Mucosa of descending colon (tissue), 3 donors: ENCODE data around the gene MICB. TPM values are rescaled to one million over a fixed set of nuclear protein-coding genes. Genes with fewer than 3 reads are reported as not detected.

Experiments
- ATAC-seq: fragments of 200-7000 bp; cut with Tn5 transposase; one replicate; pipeline ENCODE4 v1.9.1; 2020; ENCODE audit warnings: mild to moderate bottlenecking, moderate library complexity
- DNase-seq, 3 donors: peaks; one replicate each; pipeline ENCODE4 v3.0.0-alpha.2; 2020
- H3K36me3 ChIP-seq: fragments of 200-600 bp; one replicate; pipeline ENCODE4 v1.8.0; 2021; ENCODE audit warnings: low read depth, mild to moderate bottlenecking
- H3K4me1 ChIP-seq: fragments of 200-600 bp; one replicate; pipeline ENCODE4 v1.8.0; 2021; ENCODE audit warnings: low read depth, mild to moderate bottlenecking
- H3K4me3 ChIP-seq: fragments of 200-600 bp; one replicate; pipeline ENCODE4 v1.8.0; 2021; ENCODE audit warnings: mild to moderate bottlenecking
- H3K9me3 ChIP-seq: fragments of 200-600 bp; one replicate; pipeline ENCODE4 v1.8.0; 2021; ENCODE audit warnings: mild to moderate bottlenecking
- intact Hi-C, 2 donors: fragments of 100-400 bp; cut with DNase I in 1 of 2; cut with micrococcal nuclease in 1 of 2; formaldehyde crosslinking; loops; one replicate each; pipeline versions ENCODE4 v1.11.0 to v1.11.1; 2022; cut with DNase I, micrococcal nuclease
- total RNA-seq, 3 donors: library from RNA; stranded (reverse); fragmentation: NEBNext Ultra II Directional in 2 of 3; extraction: Animal tissue kit (Norgen Biotek cat#: 25700) in 2 of 3; gene quantifications; one replicate each; pipeline versions ENCODE4 v1.2.1 to v1.2.4, GENCODE V29; 2021 to 2023
- TF ChIP-seq, protein P1 (sequence below): fragments of 200-600 bp; IDR thresholded peaks from one replicate; pipeline ENCODE4 v1.8.0; 2022; ENCODE audit warnings: antibody characterized with exemption, mild to moderate bottlenecking
- donor health status: DM: no; HTN: no; CAD: no; lungs with moderate emphysema.
- donor health status: DM: no; HTN: no; CAD: no.
- donor health status: DM: no; HTN: yes; CAD: no.

The MICB gene
- total RNA-seq, 3 donors from 2014 or later, result 1.3 to 4.1 (median 2.9) TPM

DNA sequence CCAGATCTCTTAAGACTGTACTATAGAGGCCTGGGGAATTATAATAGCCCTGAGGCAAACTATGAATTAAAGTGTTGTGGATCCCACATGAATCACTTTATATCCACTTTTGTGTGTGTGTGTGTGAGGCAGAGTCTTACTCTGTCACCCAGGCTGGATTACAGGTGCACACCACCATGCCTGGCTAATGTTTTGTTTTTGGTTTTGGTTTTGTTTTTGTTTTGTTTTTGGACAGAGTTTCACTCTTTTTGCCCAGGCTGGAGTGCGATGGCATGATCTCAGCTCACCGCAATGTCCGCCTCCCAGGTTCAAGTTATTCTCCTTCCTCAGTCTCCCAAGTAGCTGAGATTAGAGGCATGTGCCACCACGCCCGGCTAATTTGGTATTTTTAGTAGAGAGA is 32.2 kb upstream of the MICB start:
- intact Hi-C loops, result no loop called here
- no peak overlapping the region for H3K4me3 ChIP-seq
- H3K9me3 ChIP-seq, result no peaks in the 10 kb centered on the region
- ATAC-seq (no peak), DNase-seq (no peak)
- TF ChIP-seq, protein P1, sequence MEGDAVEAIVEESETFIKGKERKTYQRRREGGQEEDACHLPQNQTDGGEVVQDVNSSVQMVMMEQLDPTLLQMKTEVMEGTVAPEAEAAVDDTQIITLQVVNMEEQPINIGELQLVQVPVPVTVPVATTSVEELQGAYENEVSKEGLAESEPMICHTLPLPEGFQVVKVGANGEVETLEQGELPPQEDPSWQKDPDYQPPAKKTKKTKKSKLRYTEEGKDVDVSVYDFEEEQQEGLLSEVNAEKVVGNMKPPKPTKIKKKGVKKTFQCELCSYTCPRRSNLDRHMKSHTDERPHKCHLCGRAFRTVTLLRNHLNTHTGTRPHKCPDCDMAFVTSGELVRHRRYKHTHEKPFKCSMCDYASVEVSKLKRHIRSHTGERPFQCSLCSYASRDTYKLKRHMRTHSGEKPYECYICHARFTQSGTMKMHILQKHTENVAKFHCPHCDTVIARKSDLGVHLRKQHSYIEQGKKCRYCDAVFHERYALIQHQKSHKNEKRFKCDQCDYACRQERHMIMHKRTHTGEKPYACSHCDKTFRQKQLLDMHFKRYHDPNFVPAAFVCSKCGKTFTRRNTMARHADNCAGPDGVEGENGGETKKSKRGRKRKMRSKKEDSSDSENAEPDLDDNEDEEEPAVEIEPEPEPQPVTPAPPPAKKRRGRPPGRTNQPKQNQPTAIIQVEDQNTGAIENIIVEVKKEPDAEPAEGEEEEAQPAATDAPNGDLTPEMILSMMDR, result no peak
- no peaks in the 10 kb centered on the region for H3K36me3 ChIP-seq
- H3K4me1 ChIP-seq, result peaks cover 11% of the 10 kb centered on the region

GRCh38 chr6:31466466-31466865 is 31.5 kb upstream of the MICB start:
- TF ChIP-seq, protein P1, result no peak
- Histone ChIP-seq H3K4me3 (no peak overlapping the region), H3K36me3 (no peaks in the 10 kb centered on the region), H3K9me3 (no peaks in the 10 kb centered on the region), H3K4me1 (peaks cover 11% of the 10 kb centered on the region)
- DNase-seq, result no peak
- ATAC-seq, result no peak
- intact Hi-C loops, result no loop called here

DNA sequence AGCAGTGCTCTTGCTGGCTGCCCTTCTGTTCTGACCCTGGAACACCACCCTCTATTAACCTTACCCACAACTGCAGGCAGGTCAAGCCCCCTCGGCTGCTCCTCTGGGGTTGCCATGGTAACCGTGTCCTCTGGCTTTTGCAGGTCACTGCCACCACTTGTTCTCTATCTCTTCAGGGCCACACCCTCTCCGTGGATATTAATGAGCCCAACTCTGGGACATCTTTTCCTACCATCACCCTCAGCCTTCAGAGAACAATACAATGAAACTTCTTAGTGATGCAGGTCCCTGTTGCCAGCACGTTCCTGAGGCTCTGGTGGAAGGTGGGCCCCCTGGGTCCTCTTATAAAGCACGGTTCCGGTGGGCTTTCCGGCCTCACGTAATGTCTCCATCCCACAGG is 30.8 kb upstream of the MICB start:
- Histone ChIP-seq H3K4me1 (peaks cover 11% of the 10 kb centered on the region), H3K9me3 (no peaks in the 10 kb centered on the region), H3K36me3 (no peaks in the 10 kb centered on the region), H3K4me3 (no peak overlapping the region)
- TF ChIP-seq, protein P1, result no peak
- intact Hi-C loops, result no loop called here
- ATAC-seq (no peak), DNase-seq (no peak)

GRCh38 chr6:31468311-31468710 is 29.6 kb upstream of the MICB start:
- intact Hi-C loops, result no loop called here
- no peak for DNase-seq
- H3K4me3 ChIP-seq, result no peak overlapping the region

DNA sequence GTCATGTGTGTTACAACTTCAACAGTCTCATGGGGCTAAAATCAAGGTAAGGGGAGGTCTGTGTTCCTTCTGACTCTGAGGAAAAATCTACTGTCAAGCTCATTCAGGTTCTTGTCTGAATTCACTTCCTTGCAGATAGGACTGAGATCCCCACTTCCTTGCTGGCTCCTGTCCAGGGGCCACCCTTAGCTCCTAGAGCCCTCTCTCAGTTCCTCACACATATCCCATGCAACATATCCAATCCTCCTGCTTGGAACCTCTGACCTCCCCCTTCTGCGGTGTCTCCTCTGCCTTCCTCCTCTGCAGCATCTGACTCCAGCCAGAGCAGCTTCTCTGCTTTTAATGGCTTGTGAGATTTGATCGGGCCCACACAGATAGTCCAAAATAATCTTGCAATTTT is 27.1 kb upstream of the MICB start:
- TF ChIP-seq, protein P1, result no peak
- DNase-seq, result no peak
- intact Hi-C loops, result no loop called here
- Histone ChIP-seq H3K9me3 (no peaks in the 10 kb centered on the region), H3K4me1 (no peaks in the 10 kb centered on the region), H3K4me3 (no peak overlapping the region), H3K36me3 (no peaks in the 10 kb centered on the region)
- no peak for ATAC-seq

More at GRCh38 chr6:31468311-31468710, 29.6 kb upstream of the MICB start:
- TF ChIP-seq, protein P1, result no peak
- no peaks in the 10 kb centered on the region for H3K36me3 ChIP-seq
- no peaks in the 10 kb centered on the region for H3K9me3 ChIP-seq
- no peak for ATAC-seq
- peaks cover 7% of the 10 kb centered on the region for H3K4me1 ChIP-seq

DNA sequence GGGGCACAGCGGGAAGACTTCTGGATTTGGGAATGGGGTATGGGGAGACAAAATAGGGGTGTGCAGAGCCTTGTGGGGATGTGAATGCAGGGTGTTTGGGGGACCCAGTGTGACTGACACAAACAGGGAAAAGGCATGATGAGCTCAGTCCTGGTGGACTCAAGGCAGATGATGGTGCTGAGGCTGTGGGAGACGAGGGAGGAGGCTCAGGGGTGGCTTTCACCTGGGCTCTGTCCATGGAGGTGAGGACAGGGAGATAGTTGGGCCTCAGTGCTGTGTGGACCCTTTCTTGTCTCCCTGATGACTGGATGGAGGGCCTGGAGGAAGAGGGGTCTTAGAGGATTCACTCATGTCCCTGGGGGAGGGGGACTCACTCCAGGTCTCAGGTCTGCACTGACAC is 26.2 kb upstream of the MICB start:
- no peaks in the 10 kb centered on the region for H3K9me3 ChIP-seq
- intact Hi-C loops, result no loop called here
- no peaks in the 10 kb centered on the region for H3K4me1 ChIP-seq
- DNase-seq, result no peak
- ATAC-seq, result no peak
- H3K36me3 ChIP-seq, result no peaks in the 10 kb centered on the region
- no peak overlapping the region for H3K4me3 ChIP-seq
- TF ChIP-seq, protein P1, result no peak
